Measurements from ENCODE around the gene GCHFR. TPM values are rescaled to one million over a fixed set of nuclear protein-coding genes. Genes with fewer than 3 reads are reported as not detected.

Gene GCHFR
- total and polyA plus RNA-seq, 10 of the 15 experiments (the other 5 are each of a cell fraction or from before 2014, with no cell fraction given) = 10.5 to 94.0 (median 35.3) TPM

- TF ChIP-seq TCF3 (IDR thresholded peaks at IDR 0.05; ENCODE audit: borderline replicate concordance, insufficient read depth, low read depth, low read length) (0 out of 2 replicates have a peak, but pooled peaks have one; percentile 60), NFIC (IDR thresholded peaks at IDR 0.05; ENCODE audit: low read depth, low read length) (no peak), STAT1 (conservative IDR thresholded peaks at IDR 0.05) (0 out of 2 replicates have a peak, but pooled peaks have one; percentile 52), KDM1A (IDR thresholded peaks at IDR 0.05; ENCODE audit: borderline replicate concordance) (no peak), CBX3 (IDR thresholded peaks at IDR 0.05; ENCODE audit: borderline replicate concordance, low read depth) (no peak), IRF4 (IDR thresholded peaks at IDR 0.05; ENCODE audit: low read depth, low read length) (0 out of 2 replicates have a peak, but pooled peaks have one; percentile 26), CREB1 (IDR thresholded peaks at IDR 0.05; ENCODE audit: low read depth) (no peak), RELA (IDR thresholded peaks at IDR 0.05; ENCODE audit: borderline replicate concordance, partially characterized antibody) (peak; percentile 30), SREBF1 (IDR thresholded peaks at IDR 0.05; ENCODE audit: low read length) (no peak), MAX (IDR thresholded peaks at IDR 0.05; ENCODE audit: low read depth, low read length) (peak; percentile 18; the same call in 1 of the 2 replicates), HDAC2 (IDR thresholded peaks at IDR 0.05) (no peak), MEF2B (IDR thresholded peaks at IDR 0.05; ENCODE audit: partially characterized antibody, poor library complexity, severe bottlenecking) (no peak), CHD1 (IDR thresholded peaks at IDR 0.05; ENCODE audit: low read depth, low read length) (no peak), SIX5 (IDR thresholded peaks at IDR 0.05; ENCODE audit: low read depth, low read length, severe bottlenecking) (no peak), STAT3 (IDR thresholded peaks at IDR 0.05; ENCODE audit: low read depth, low read length) (no peak), CEBPZ (IDR thresholded peaks at IDR 0.05; ENCODE audit: low read depth, low read length) (no peak), GATAD2B (conservative IDR thresholded peaks at IDR 0.05; ENCODE audit: low read depth) (no peak), KAT2A (conservative IDR thresholded peaks at IDR 0.05; ENCODE audit: control insufficient read depth, low read depth, low read length) (no peak), CHD4 (IDR thresholded peaks at IDR 0.05) (no peak), POU2F2 (IDR thresholded peaks at IDR 0.05; ENCODE audit: borderline replicate concordance, low read depth, low read length) (no peak), E2F4 (IDR thresholded peaks at IDR 0.05; ENCODE audit: low read depth, low read length) (no peak), RAD51 (IDR thresholded peaks at IDR 0.05) (no peak), MEF2A (IDR thresholded peaks at IDR 0.05; ENCODE audit: insufficient read depth, low read depth, low read length) (no peak), LARP7 (IDR thresholded peaks at IDR 0.05) (0 out of 2 replicates have a peak, but pooled peaks have one; percentile 37), SMC3 (IDR thresholded peaks at IDR 0.05; ENCODE audit: borderline replicate concordance, low read length) (peak; percentile 98), TCF12 (IDR thresholded peaks at IDR 0.05; ENCODE audit: low read depth, low read length) (peak; percentile 67)
Measured at GRCh38 chr15:40782609-40783227, 18.9 kb downstream of the GCHFR start (continued).
